Upper lobe of left lung (tissue), 6 donors: ENCODE results near the gene ELP1. TPM values are rescaled to one million over a fixed set of nuclear protein-coding genes. Genes with fewer than 3 reads are reported as not detected.
"Not testable (repeated sequence)": the region's sequence is repeated elsewhere in the genome, so short reads cannot be mapped to it uniquely, and the experiment has no call there.

ENCODE experiments used
- ATAC-seq, 2 donors: fragments of 200-7000 bp; cut with Tn5 transposase; one replicate each; pipeline ENCODE4 v1.9.1; 2022; ENCODE audit warnings: mild to moderate bottlenecking in 2 of 2, moderate library complexity in 2 of 2; ENCODE audit not compliant: low FRiP score in 2 of 2
- DNase-seq, 2 donors: peaks; one replicate each; pipeline ENCODE4 v3.0.0-alpha.2; 2019 to 2020
- H3K27ac ChIP-seq, 4 donors: fragments of 200-600 bp; sonication (generic); one replicate each; pipeline ENCODE4 v1.5.1; 2016 to 2019
- H3K27me3 ChIP-seq, 4 donors: fragments of 200-600 bp; sonication (generic); one replicate each; pipeline ENCODE4 v1.5.1; 2017 to 2019
- H3K36me3 ChIP-seq, 4 donors: fragments of 200-600 bp; sonication (generic); one replicate each; pipeline ENCODE4 v1.5.1; 2016 to 2019
- H3K4me1 ChIP-seq, 4 donors: fragments of 200-600 bp; sonication (generic); one replicate each; pipeline ENCODE4 v1.5.1; 2018 to 2019
- H3K4me3 ChIP-seq, 4 donors: fragments of 200-600 bp; sonication (generic); one replicate each; pipeline ENCODE4 v1.5.1; 2017 to 2019; ENCODE audit warnings: mild to moderate bottlenecking in 2 of 4, moderate library complexity in 1 of 4
- H3K9me3 ChIP-seq, 4 donors: fragments of 200-600 bp; sonication (generic); one replicate each; pipeline ENCODE4 v1.5.1; 2018 to 2019
- EP300 ChIP-seq, 4 donors: sonication (generic); formaldehyde crosslinking; IDR thresholded peaks; one replicate each; pipeline ENCODE4 v1.5.1; 2017; ENCODE audit warnings: antibody characterized with exemption in 4 of 4, control low read depth in 2 of 4
- POLR2A ChIP-seq, 4 donors: fragments of 450-650 bp; IDR thresholded peaks; one replicate each; pipeline ENCODE4 v1.5.1; 2016 to 2017; ENCODE audit warnings: antibody characterized with exemption in 4 of 4, mild to moderate bottlenecking in 2 of 4
- POLR2AphosphoS5 ChIP-seq, 2 donors: sonication (generic); formaldehyde crosslinking; IDR thresholded peaks; one replicate each; pipeline ENCODE4 v1.5.1; 2017; ENCODE audit warnings: antibody characterized with exemption in 2 of 2
- WGBS, 2 donors: methylation state at CpG; one replicate each; pipeline ENCODE4 v1.1.5; 2017 to 2018; 5-methylcytosine and 5-hydroxymethylcytosine counted together
- total RNA-seq, 6 donors: library from RNA; depleted of rRNA in 4 of 6; stranded (reverse); fragments of >200 nt in 4 of 6; gene quantifications; one replicate each; pipeline versions ENCODE4 v1.1.0 to v1.2.1, GENCODE V29; 2016 to 2021
- TF ChIP-seq, protein P1 (sequence below), 6 experiments: fragments of 450-650 bp in 4 of 6; fragments of 200-600 bp in 2 of 6; sonication (generic) in 2 of 6; IDR thresholded peaks; one replicate each; pipeline ENCODE4 v1.5.1; 2016 to 2019; ENCODE audit warnings: antibody characterized with exemption in 6 of 6
- donor health status: DM: no; HTN: no; CAD: no; lungs with moderate emphysema.
- donor health status: DM: no; HTN: yes; CAD: no; lungs with severe emphysema.

The ELP1 gene
- total RNA-seq, 6 donors from 2014 or later, result 11.3 to 55.4 (median 18.5) TPM

DNA sequence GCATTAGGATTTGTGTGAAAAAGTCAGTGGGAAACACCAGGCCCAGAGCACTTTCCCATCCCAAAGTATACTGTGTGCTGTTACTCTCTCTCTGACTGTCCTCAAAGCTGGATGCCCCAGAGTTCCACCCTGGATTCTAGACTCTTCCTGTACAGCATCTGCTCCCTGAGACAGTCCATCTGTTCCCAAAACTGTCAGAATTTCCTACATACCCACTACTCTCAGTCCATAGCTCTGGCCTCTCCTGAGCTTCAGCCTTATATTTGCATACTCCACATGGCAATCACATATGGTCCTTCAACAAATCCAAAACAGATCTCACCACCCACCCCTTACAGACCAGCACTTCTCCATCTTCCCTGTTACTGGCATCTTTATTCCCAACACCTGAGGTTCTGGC, 9.5 kb downstream of the ELP1 start:
- no peaks in the 10 kb centered on the region for H3K27me3 ChIP-seq

DNA sequence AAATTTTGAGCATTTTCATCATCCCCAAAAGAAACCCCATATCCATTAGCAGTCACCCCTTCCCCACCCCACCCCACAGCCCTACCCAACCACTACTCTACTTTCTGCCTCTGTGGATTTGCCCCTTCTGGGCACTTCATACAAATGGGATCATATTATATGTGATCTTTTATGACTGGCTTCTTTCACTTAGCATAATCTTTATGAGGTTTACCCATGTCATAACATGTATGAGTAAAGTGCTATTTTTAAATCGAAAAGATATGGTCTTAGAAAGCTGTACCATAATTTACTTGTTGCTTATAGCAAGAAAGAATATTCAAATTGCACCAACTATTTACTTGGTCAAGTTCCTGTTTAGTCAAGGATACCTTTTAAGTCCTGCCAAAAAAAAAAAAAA, 12.7 kb downstream of the ELP1 start:
- Histone ChIP-seq H3K4me3 (no peak overlapping the region), H3K9me3 (no peaks in the 10 kb centered on the region), H3K27ac (no peak overlapping the region), H3K27me3 (no peaks in the 10 kb centered on the region), H3K36me3 (peaks cover 20 to 93% (median 54%) of the 10 kb centered on the region in 4 donors), H3K4me1 (no peaks in the 10 kb centered on the region)
- TF ChIP-seq, protein P1, sequence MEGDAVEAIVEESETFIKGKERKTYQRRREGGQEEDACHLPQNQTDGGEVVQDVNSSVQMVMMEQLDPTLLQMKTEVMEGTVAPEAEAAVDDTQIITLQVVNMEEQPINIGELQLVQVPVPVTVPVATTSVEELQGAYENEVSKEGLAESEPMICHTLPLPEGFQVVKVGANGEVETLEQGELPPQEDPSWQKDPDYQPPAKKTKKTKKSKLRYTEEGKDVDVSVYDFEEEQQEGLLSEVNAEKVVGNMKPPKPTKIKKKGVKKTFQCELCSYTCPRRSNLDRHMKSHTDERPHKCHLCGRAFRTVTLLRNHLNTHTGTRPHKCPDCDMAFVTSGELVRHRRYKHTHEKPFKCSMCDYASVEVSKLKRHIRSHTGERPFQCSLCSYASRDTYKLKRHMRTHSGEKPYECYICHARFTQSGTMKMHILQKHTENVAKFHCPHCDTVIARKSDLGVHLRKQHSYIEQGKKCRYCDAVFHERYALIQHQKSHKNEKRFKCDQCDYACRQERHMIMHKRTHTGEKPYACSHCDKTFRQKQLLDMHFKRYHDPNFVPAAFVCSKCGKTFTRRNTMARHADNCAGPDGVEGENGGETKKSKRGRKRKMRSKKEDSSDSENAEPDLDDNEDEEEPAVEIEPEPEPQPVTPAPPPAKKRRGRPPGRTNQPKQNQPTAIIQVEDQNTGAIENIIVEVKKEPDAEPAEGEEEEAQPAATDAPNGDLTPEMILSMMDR (IDR thresholded peaks at IDR 0.05), result no peak
- TF ChIP-seq EP300 (IDR thresholded peaks at IDR 0.05) (no peak), POLR2AphosphoS5 (IDR thresholded peaks at IDR 0.05) (no peak), POLR2A (IDR thresholded peaks at IDR 0.05) (no peak)
- ATAC-seq, result no peak
- no peak for DNase-seq
- 43 to 59% methylated on average over 1 of the region's 1 CpG for WGBS, 2 donors

More for the DNA sequence above, 9.5 kb downstream of the ELP1 start:
- H3K4me3 ChIP-seq, result no peak overlapping the region
- peaks cover 0 to 3% (median 0%) of the 10 kb centered on the region in 4 donors for H3K4me1 ChIP-seq
- no peak for TF ChIP-seq POLR2AphosphoS5 (IDR thresholded peaks at IDR 0.05)
- no peak for TF ChIP-seq EP300 (IDR thresholded peaks at IDR 0.05)
- TF ChIP-seq, protein P1 (IDR thresholded peaks at IDR 0.05), result no peak
- TF ChIP-seq POLR2A (IDR thresholded peaks at IDR 0.05), result no peak
- no peak for ATAC-seq
- DNase-seq, result no peak
- H3K27ac ChIP-seq, result no peak overlapping the region
- peaks cover 32 to 93% (median 52%) of the 10 kb centered on the region in 4 donors for H3K36me3 ChIP-seq
- no peaks in the 10 kb centered on the region for H3K9me3 ChIP-seq

DNA sequence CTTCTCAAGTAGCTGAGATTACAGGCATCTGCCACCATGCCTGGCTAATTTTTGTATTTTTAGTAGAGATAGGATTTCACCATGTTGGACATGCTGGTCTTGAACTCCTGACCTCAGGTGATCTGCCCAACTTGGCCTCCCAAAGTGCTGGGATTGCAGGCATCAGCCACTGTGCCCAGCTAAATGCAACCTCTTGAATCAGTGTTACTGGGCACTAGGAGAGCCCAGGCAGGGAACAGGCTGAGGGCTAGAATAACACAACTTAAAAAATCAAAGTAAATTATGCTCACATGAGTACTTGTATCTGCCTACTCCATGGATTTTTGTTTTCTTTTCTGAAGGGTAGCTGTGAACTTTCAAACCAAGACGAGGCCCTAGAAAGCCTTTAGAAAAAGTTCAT, 13.5 kb downstream of the ELP1 start:
- H3K27ac ChIP-seq, H3K9me3 ChIP-seq: not testable (repeated sequence)
- H3K36me3 ChIP-seq, result peaks cover 12 to 93% (median 55%) of the 10 kb centered on the region in 4 donors

DNA sequence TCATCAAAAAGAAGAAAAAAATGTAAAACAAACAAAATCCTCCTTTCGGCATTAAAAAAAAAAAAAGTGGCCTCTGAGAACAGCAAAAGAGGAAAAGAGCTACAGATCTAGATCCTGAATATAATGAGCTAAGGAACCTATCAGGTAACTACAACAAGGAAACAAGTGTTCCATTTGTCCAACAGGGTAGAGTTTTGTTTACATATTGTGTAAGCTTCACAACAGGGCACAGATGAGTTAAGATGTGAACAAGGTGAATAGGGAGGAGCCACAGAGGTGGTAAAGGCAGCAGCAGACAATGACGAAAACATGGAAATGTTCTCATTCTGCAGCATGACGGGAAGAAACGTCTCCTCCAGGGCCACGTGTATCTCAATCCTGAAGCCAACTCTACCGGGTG, 14.4 kb downstream of the ELP1 start:
- no peak overlapping the region for H3K4me3 ChIP-seq
- H3K9me3 ChIP-seq, result no peaks in the 10 kb centered on the region
- H3K27me3 ChIP-seq, result no peaks in the 10 kb centered on the region
- ATAC-seq (no peak), DNase-seq (no peak)
- 91 to 92% methylated on average over 6 of the region's 6 CpGs for WGBS, 2 donors
- peaks cover 11 to 93% (median 54%) of the 10 kb centered on the region in 4 donors for H3K36me3 ChIP-seq
- TF ChIP-seq, protein P1 (IDR thresholded peaks at IDR 0.05), result no peak
- TF ChIP-seq EP300 (IDR thresholded peaks at IDR 0.05) (no peak), POLR2A (IDR thresholded peaks at IDR 0.05) (no peak), POLR2AphosphoS5 (IDR thresholded peaks at IDR 0.05) (no peak)
- no peak overlapping the region for H3K27ac ChIP-seq
- H3K4me1 ChIP-seq, result no peaks in the 10 kb centered on the region

More for the DNA sequence above, 13.5 kb downstream of the ELP1 start:
- not testable (repeated sequence) for H3K4me1 ChIP-seq, H3K4me3 ChIP-seq, ATAC-seq, H3K27me3 ChIP-seq, DNase-seq
- WGBS, 2 donors, result 88 to 90% methylated on average over 1 of the region's 1 CpG

DNA sequence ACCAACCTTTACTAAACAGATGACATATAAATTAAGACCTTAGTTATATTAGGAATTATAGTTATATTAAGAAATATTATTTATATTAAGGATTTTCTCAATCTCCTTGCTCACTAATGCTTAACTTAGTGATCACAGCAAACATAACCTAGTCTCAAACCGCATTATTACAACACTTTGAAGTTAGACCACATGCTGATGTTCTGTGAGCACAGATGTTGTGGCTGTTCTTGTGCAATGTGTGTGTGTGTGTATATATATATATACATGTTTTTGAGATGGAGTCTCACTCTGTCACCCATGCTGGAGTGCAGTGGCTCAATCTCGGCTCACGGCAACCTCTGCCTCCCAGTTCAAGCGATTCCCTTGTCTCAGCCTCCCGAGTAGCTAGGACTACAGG, 20.5 kb downstream of the ELP1 start:
- no peak for ATAC-seq
- DNase-seq, result no peak
- Histone ChIP-seq H3K27me3 (no peaks in the 10 kb centered on the region), H3K4me1 (no peaks in the 10 kb centered on the region), H3K4me3 (no peak overlapping the region), H3K27ac (no peak overlapping the region), H3K36me3 (peaks cover 9 to 100% (median 52%) of the 10 kb centered on the region in 4 donors), H3K9me3 (no peaks in the 10 kb centered on the region)
- TF ChIP-seq POLR2A (IDR thresholded peaks at IDR 0.05) (no peak), POLR2AphosphoS5 (IDR thresholded peaks at IDR 0.05) (no peak), EP300 (IDR thresholded peaks at IDR 0.05) (no peak)
- TF ChIP-seq, protein P1 (IDR thresholded peaks at IDR 0.05), result no peak
- WGBS, 2 donors, result 89 to 92% methylated on average over 5 of the region's 5 CpGs
